Fibroblast of villous mesenchyme (primary cell): Measurements from ENCODE around the gene MYH14. TPM values are rescaled to one million over a fixed set of nuclear protein-coding genes. Genes with fewer than 3 reads are reported as not detected.
"Not testable (repeated sequence)": the region's sequence is repeated elsewhere in the genome, so short reads cannot be mapped to it uniquely, and the experiment has no call there.

Source experiments
- DNase-seq: peaks from one replicate; pipeline ENCODE4 v3.0.0-alpha.2; 2010; ENCODE audit warnings: low read depth
- H3K4me3 ChIP-seq: 2 replicates; pipeline ENCODE4 v1.5.1; 2011; ENCODE audit warnings: low read depth, mild to moderate bottlenecking, low read length
- total RNA-seq: library from RNA; depleted of rRNA; stranded (reverse); fragments of >200 nt; gene quantifications from 2 replicates; pipeline ENCODE4 v1.2.3, GENCODE V29; 2012
- TF ChIP-seq, protein P1 (sequence below): IDR thresholded peaks from 2 replicates; pipeline ENCODE4 v1.5.1; 2012; ENCODE audit warnings: low read depth, mild to moderate bottlenecking, low read length; ENCODE audit not compliant: insufficient read depth

The MYH14 gene
- total RNA-seq, 1 donor = not detected

DNA sequence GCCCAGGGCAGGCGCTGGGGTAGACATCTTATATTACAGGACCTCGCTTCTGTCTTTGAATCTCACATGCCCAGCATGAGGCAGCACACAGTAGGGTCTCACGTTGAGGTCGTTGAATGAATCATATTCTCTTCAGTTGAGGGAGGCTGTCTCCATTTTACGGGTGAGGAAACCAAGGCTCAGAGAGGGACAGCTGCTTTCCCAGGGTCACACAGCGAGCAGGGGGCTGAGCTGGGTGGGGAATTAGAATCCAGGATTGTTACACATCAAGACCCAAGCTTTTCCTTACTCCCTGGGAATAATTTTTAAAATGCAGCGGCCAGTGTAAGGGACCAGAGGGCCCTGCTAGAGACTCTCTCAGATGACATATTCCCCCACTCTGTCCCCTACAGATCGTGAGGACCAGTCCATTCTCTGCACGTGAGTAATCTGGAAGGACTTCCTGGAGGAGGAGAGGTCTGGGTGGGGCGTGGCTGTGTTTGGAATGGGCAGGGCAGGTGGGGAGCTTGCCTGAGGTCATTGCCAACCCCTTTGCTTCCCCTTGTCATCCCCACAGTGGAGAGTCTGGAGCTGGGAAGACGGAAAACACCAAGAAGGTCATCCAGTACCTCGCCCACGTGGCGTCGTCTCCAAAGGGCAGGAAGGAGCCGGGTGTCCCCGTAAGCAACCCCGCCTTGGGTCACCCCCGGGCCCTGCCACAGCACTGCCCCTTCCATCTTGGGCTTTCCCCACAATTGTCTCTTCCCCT is 19.4 kb downstream of the MYH14 start:
- TF ChIP-seq, protein P1, sequence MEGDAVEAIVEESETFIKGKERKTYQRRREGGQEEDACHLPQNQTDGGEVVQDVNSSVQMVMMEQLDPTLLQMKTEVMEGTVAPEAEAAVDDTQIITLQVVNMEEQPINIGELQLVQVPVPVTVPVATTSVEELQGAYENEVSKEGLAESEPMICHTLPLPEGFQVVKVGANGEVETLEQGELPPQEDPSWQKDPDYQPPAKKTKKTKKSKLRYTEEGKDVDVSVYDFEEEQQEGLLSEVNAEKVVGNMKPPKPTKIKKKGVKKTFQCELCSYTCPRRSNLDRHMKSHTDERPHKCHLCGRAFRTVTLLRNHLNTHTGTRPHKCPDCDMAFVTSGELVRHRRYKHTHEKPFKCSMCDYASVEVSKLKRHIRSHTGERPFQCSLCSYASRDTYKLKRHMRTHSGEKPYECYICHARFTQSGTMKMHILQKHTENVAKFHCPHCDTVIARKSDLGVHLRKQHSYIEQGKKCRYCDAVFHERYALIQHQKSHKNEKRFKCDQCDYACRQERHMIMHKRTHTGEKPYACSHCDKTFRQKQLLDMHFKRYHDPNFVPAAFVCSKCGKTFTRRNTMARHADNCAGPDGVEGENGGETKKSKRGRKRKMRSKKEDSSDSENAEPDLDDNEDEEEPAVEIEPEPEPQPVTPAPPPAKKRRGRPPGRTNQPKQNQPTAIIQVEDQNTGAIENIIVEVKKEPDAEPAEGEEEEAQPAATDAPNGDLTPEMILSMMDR = no peak
- no peak for DNase-seq

DNA sequence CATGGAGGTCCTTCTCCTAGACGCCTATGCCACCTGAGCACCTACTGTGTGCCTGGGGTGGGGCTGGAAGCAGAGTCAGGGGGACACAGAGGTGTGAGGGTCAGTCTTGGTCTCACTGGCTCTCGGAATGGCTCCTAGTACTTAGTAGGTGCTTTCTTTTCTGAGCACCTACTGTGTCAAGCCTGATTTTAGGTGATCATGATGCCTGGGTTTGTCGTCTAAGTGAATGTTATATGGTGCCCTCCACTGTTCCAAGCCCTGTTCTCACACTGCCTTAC is 20.0 kb downstream of the MYH14 start:
- DNase-seq = no peak
- no peak overlapping the region for H3K4me3 ChIP-seq
- TF ChIP-seq, protein P1 = no peak

More for the DNA sequence above, 19.4 kb downstream of the MYH14 start:
- H3K4me3 ChIP-seq = no peak overlapping the region

DNA sequence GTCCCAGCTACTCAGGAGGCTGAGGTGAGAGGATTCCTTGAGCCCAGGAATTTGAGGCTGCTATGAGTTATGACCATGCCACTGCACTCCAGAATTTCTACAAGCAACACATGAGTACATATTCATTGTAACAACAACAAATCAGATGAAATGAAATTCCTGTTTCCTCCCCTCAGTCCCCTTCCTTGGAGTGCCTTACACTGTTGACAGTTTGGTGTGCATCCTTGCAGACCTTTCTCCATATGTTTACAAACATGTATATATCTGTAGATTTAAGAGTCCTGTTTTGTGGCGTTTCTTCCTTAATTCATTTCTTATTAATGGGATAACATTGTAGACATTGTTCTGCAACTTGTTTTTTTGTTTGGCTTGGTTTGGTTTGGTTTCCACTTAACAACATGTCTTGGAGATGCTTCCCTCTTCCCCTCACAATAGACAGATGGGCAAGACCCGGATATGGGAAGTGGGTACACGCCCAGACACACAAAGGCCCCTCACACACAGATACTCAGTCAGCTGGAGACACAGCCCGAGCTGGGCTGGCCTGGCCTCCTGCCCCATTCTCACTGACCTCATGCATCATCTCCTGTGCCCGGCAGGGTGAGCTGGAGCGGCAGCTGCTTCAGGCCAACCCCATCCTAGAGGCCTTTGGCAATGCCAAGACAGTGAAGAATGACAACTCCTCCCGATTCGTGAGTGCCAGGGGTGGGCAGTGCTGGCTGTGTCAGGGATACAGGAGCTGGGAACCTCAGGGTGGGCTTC is 21.7 kb downstream of the MYH14 start:
- H3K4me3 ChIP-seq = no peak overlapping the region
- no peak for DNase-seq
- TF ChIP-seq, protein P1 = no peak

DNA sequence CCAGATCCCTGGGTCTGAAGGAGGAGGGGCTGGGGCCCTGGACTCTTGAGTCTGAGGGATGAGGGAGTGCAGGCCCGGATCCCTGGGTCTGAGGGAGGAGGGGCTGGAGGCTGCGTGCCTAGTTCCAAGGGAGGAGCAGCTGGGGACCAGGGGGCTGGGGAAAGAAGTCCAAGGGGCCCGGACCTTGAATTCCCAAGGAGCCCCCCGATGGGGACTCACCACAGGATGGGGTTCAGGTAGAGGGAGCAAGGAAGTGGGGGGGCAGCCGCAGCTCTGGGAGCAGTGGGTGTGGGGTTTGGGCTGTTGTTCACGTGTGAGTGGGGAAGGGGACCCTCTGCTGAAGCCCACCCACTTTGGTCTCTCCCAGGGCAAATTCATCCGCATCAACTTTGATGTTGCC is 23.1 kb downstream of the MYH14 start:
- DNase-seq = no peak
- no peak overlapping the region for H3K4me3 ChIP-seq
- TF ChIP-seq, protein P1 = no peak

DNA sequence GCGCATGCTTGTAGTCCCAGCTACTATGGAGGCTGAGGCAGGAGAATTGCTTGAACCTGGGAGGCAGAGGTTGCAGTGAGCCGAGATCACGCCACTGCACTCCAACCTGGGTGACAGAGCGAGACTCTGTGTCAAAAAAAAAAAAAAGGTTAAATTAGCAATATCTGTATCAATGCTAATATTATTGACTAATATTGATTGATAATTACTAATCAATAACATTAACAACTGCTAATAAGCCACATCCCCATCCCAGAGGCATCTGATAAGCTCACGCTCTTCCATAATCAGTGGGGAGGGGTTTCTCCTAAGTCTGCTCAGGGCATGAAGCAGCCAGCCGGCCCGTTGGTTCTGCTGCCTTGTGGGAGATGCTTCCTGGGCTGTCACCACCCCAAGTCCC is 24.7 kb downstream of the MYH14 start:
- not testable (repeated sequence) for H3K4me3 ChIP-seq, DNase-seq

DNA sequence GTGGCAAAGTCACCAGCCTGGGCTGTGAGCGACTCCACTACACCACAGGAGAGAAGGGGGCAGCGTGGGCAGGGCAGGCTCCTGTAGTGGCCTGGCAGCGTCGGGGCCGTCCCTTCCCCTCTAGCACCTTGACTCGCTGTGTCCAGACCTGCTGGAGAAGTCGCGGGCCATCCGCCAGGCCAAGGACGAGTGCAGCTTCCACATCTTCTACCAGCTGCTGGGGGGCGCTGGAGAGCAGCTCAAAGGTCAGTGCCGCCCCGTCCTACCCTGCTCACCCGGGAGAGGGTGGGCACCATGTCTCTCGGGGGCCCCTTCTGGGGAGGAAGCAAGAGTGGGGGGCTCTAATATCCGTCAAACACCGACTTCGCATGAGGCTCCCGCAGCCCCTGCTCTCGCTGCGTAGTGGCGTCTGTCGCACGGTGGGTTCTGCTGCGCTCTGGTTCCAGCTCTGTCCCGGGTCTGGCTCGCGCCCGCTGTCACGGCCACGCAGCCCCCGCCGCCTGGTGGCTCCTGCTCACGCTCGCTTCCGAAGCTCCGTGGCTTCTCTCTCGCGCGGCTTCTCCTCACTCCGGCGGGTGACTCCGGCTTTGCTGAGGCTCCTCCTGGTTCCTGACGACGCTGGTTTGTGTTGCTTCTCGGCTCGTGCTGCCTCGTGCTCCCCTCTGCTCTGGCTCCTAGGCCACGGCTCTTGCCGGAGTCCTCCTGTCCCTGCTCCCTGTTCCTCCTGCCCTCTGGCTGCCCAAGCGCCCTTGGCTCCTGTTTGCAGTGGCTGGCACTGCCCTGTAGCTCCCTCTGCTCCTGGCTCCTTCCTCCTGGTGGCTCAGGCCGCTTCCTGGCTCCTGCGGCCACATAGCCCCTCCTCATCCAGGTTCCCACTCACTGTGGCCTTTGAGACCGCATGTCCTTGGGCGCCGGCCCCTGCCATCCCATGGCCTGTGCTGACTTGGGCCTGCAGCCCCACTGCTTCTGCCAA is 27.2 kb downstream of the MYH14 start:
- TF ChIP-seq, protein P1 = no peak
- no peak overlapping the region for H3K4me3 ChIP-seq
- no peak for DNase-seq

DNA sequence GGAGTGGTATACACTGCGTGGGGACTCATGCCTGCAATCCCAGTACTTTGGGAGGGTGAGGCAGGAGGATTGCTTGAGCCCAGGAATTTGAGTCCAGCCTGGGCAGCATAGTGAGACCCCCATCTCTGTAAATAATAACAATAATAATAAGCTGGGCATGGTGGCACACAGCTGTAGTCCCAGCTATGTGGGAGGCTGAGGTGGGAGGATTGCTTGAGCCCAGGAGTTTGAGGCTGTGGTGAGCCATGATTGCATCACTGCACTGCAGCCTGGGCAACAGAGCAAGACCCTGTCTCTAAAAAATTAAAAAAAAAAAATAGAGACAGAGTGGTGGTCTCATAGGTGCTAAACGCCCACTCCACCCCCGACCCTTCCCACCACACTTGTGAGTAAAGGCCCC is 28.0 kb downstream of the MYH14 start:
- not testable (repeated sequence) for DNase-seq, H3K4me3 ChIP-seq
